Measurements from ENCODE around the gene APOBEC3A.
A peak's percentile ranks its signal among the peaks of the same experiment; 100 is the strongest.

The APOBEC3A gene

GRCh38 chr22:38923463-38924346 lies 33.7 kb upstream of the APOBEC3A start:
- POLR2A ChIA-PET, result no interaction called here
- CTCF ChIA-PET, result interaction anchor here (0.7 to 1.7 kb wide), 8 partner anchors 9 to 162 kb away, joined by 3 to 7 read pairs (median 3); no protein-coding TSS in a partner anchor
- peak; percentile 17 for TF ChIP-seq CTCF (IDR thresholded peaks at IDR 0.05; ENCODE audit: insufficient read depth, low read length, missing control alignments)
- peak; percentile 14 for DNase-seq (ENCODE audit: low read depth, low spot score)
- H3K4me3 ChIP-seq (ENCODE audit: low read depth, low read length), result peak overlapping the region; percentile 37

- ChIA-PET POLR2A (no interaction called here), CTCF (interaction anchor here (0.7 to 1.7 kb wide), 8 partner anchors 8 to 162 kb away, joined by 3 to 7 read pairs (median 3); no protein-coding TSS in a partner anchor)
- H3K4me3 ChIP-seq (ENCODE audit: low read depth, low read length), result no peak overlapping the region
- TF ChIP-seq CTCF (IDR thresholded peaks at IDR 0.05; ENCODE audit: insufficient read depth, low read length, missing control alignments), result no peak
- DNase-seq (ENCODE audit: low read depth, low spot score), result peak; percentile 59
Measured at GRCh38 chr22:38924347-38924952, 33.0 kb upstream of the APOBEC3A start.

GRCh38 chr22:38925571-38926041 lies 31.8 kb upstream of the APOBEC3A start:
- ChIA-PET POLR2A (no interaction called here), CTCF (interaction anchor here (1.0 to 1.7 kb wide), 4 partner anchors 14 to 157 kb away, joined by 3 to 7 read pairs (median 3); no protein-coding TSS in a partner anchor)
- TF ChIP-seq CTCF (IDR thresholded peaks at IDR 0.05; ENCODE audit: insufficient read depth, low read length, missing control alignments), result no peak
- no peak overlapping the region for H3K4me3 ChIP-seq (ENCODE audit: low read depth, low read length)
- DNase-seq (ENCODE audit: low read depth, low spot score), result no peak

- peak overlapping the region; percentile 41 for H3K4me3 ChIP-seq (ENCODE audit: low read depth, low read length)
- DNase-seq (ENCODE audit: low read depth, low spot score), result no peak
- CTCF ChIA-PET, result interaction anchor here (0.6 to 1.7 kb wide), 16 partner anchors 9 to 159 kb away, joined by 3 to 7 read pairs (median 3); no protein-coding TSS in a partner anchor
- POLR2A ChIA-PET, result no interaction called here
- peak; percentile 80 for TF ChIP-seq CTCF (IDR thresholded peaks at IDR 0.05; ENCODE audit: insufficient read depth, low read length, missing control alignments)
Measured at GRCh38 chr22:38927033-38927781, 30.2 kb upstream of the APOBEC3A start.

- ChIA-PET POLR2A (no interaction called here), CTCF (interaction anchor here (0.6 to 1.0 kb wide), 2 partner anchors 11 to 162 kb away, joined by 3 read pairs; no protein-coding TSS in a partner anchor)
- no peak for TF ChIP-seq CTCF (IDR thresholded peaks at IDR 0.05; ENCODE audit: insufficient read depth, low read length, missing control alignments)
- H3K4me3 ChIP-seq (ENCODE audit: low read depth, low read length), result no peak overlapping the region
- no peak for DNase-seq (ENCODE audit: low read depth, low spot score)
Measured at GRCh38 chr22:38930512-38930911, 26.9 kb upstream of the APOBEC3A start.

Measured in AG04449 (cell line).